Left lung (tissue), 10 donors: ENCODE results near the gene MISP. TPM values are rescaled to one million over a fixed set of nuclear protein-coding genes. Genes with fewer than 3 reads are reported as not detected.

Experiments used
- ATAC-seq: fragments of 200-7000 bp; cut with Tn5 transposase; one replicate; pipeline ENCODE4 v1.9.1; 2020; ENCODE audit warnings: moderate library complexity
- DNase-seq, 4 donors: peaks; one replicate each; pipeline ENCODE4 v3.0.0-alpha.2; 2013 to 2020
- H3K27ac ChIP-seq, 2 donors: fragments of 200-600 bp; sonication (generic) in 1 of 2; one replicate each; pipeline versions ENCODE4 v1.5.0 to v1.8.0; 2020 to 2021
- H3K27me3 ChIP-seq, 2 donors: fragments of 200-600 bp; sonication (generic) in 1 of 2; one replicate each; pipeline versions ENCODE4 v1.5.0 to v1.8.0; 2020 to 2021
- H3K36me3 ChIP-seq, 2 donors: fragments of 200-600 bp; sonication (generic) in 1 of 2; one replicate each; pipeline versions ENCODE4 v1.5.0 to v1.8.0; 2020 to 2021
- H3K4me1 ChIP-seq, 2 donors: fragments of 200-600 bp; one replicate each; pipeline ENCODE4 v1.8.0; 2021
- H3K4me3 ChIP-seq, 2 donors: fragments of 200-600 bp; sonication (generic) in 1 of 2; one replicate each; pipeline versions ENCODE4 v1.5.0 to v1.8.0; 2020 to 2021; ENCODE audit warnings: mild to moderate bottlenecking in 1 of 2
- H3K9me3 ChIP-seq, 2 donors: fragments of 200-600 bp; sonication (generic) in 1 of 2; one replicate each; pipeline versions ENCODE4 v1.5.0 to v1.8.0; 2020 to 2021
- intact Hi-C, 2 donors: fragments of 100-400 bp; cut with DNase I; formaldehyde crosslinking; loops; one replicate each; pipeline versions ENCODE4 v1.11.2 to v1.14.2; 2022
- polyA plus RNA-seq, 6 donors: library from polyadenylated mRNA; unstranded; fragments of 120-200 nt; gene quantifications; one replicate each; pipeline ENCODE4 v1.2.1, GENCODE V29; 2013; ENCODE audit not compliant: insufficient read length in 6 of 6
- total RNA-seq, 2 donors: library from RNA; stranded (reverse); fragmentation: NEBNext Ultra II Directional; extraction: Animal tissue kit (Norgen Biotek cat#: 25700); gene quantifications; one replicate each; pipeline ENCODE4 v1.2.1, GENCODE V29; 2021
- TF ChIP-seq, protein P1 (sequence below), 2 donors: fragments of 200-600 bp; sonication (generic) in 1 of 2; IDR thresholded peaks; one replicate each; pipeline versions ENCODE4 v1.5.0 to v1.8.0; 2021; ENCODE audit warnings: antibody characterized with exemption in 2 of 2
- donor health status: DM: no; HTN: yes; CAD: no.
- donor health status: DM: no; HTN: no; CAD: no.

Gene MISP
- total and polyA plus RNA-seq, 8 donors = 5.8 to 44.0 (median 13.2) TPM

DNA sequence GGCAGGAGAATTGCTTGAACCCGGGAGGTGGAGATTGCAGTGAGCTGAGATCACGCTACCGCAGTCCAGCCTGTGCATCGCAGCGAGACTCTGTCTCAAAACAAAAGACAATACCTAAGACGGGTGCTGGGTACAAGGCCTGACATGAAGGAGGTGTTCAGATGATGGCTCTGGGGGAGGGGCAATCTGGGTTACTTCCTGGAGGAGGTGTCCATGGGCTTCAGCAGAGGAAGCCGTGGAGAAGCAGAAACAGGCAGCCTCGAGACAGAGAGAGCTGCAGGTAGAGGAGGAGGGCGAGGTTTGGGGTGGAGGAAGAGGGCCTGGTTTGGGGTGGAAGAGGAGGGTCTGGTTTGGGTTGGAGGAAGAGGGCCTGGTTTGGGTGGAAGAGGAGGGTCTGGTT is 3.6 kb downstream of the MISP start:
- Histone ChIP-seq H3K27ac (no peak overlapping the region), H3K36me3 (peaks cover 0 to 8% of the 10 kb centered on the region in 2 donors), H3K4me3 (no peak overlapping the region), H3K9me3 (peaks cover 0 to 14% of the 10 kb centered on the region in 2 donors), H3K27me3 (peaks cover 0 to 29% of the 10 kb centered on the region in 2 donors), H3K4me1 (peaks cover 0 to 10% of the 10 kb centered on the region in 2 donors)
- no peak for ATAC-seq
- DNase-seq = no peak
- intact Hi-C loops = no loop called here
- TF ChIP-seq, protein P1, sequence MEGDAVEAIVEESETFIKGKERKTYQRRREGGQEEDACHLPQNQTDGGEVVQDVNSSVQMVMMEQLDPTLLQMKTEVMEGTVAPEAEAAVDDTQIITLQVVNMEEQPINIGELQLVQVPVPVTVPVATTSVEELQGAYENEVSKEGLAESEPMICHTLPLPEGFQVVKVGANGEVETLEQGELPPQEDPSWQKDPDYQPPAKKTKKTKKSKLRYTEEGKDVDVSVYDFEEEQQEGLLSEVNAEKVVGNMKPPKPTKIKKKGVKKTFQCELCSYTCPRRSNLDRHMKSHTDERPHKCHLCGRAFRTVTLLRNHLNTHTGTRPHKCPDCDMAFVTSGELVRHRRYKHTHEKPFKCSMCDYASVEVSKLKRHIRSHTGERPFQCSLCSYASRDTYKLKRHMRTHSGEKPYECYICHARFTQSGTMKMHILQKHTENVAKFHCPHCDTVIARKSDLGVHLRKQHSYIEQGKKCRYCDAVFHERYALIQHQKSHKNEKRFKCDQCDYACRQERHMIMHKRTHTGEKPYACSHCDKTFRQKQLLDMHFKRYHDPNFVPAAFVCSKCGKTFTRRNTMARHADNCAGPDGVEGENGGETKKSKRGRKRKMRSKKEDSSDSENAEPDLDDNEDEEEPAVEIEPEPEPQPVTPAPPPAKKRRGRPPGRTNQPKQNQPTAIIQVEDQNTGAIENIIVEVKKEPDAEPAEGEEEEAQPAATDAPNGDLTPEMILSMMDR (IDR thresholded peaks at IDR 0.05) = no peak

DNA sequence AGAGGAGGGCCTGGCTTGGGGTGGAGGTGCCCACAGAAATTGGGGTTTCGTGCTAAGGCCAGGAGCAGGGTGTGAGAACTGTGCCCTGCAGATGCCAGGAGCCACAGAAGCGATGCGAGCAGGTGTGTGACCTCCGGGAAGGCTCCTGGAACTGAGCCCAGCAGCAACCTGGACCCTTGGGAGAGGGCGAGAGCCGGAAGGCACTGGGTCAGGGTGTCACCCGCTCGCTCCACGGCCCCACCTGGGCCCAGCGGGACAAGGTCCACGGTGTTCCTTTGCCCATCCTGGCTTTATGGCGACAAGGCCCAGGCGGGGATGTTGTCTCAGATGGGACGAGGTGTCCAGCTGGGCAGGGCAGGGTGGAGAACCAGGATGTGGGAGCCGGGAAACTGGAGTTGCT is 4.2 kb downstream of the MISP start:
- Histone ChIP-seq H3K36me3 (peaks cover 0 to 8% of the 10 kb centered on the region in 2 donors), H3K9me3 (peaks cover 0 to 14% of the 10 kb centered on the region in 2 donors), H3K27me3 (peaks cover 0 to 29% of the 10 kb centered on the region in 2 donors), H3K4me3 (no peak overlapping the region), H3K27ac (no peak overlapping the region), H3K4me1 (peaks cover 0 to 10% of the 10 kb centered on the region in 2 donors)
- DNase-seq = no peak
- intact Hi-C loops = no loop called here
- no peak for ATAC-seq
- TF ChIP-seq, protein P1 (IDR thresholded peaks at IDR 0.05) = no peak

DNA sequence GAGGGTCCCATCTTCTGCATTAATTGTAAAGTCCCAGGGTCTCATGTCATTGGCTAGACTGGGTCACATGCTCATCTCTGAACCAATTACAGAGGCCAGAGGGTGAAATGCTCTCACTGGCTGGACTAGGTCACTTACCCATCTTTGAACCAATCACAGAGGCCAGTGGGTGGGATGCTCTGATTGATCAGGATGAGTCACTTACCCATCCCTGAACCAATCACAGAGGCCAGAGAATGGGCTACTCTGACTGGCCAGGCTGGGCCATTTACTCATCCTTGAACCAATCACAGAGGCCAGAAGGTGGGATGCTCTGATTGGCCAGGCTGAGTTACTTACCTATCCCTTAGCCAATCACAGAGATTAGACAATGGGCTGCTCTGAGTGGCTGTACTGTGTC is 5.3 kb downstream of the MISP start:
- no peak overlapping the region for H3K4me3 ChIP-seq
- H3K9me3 ChIP-seq = peaks cover 0 to 14% of the 10 kb centered on the region in 2 donors
- DNase-seq (no peak), ATAC-seq (no peak)
- TF ChIP-seq, protein P1 (IDR thresholded peaks at IDR 0.05) = no peak
- peaks cover 0 to 19% of the 10 kb centered on the region in 2 donors for H3K27me3 ChIP-seq
- intact Hi-C loops = no loop called here
- H3K27ac ChIP-seq = no peak overlapping the region
- H3K36me3 ChIP-seq = peaks cover 0 to 8% of the 10 kb centered on the region in 2 donors
- H3K4me1 ChIP-seq = peaks cover 0 to 6% of the 10 kb centered on the region in 2 donors

DNA sequence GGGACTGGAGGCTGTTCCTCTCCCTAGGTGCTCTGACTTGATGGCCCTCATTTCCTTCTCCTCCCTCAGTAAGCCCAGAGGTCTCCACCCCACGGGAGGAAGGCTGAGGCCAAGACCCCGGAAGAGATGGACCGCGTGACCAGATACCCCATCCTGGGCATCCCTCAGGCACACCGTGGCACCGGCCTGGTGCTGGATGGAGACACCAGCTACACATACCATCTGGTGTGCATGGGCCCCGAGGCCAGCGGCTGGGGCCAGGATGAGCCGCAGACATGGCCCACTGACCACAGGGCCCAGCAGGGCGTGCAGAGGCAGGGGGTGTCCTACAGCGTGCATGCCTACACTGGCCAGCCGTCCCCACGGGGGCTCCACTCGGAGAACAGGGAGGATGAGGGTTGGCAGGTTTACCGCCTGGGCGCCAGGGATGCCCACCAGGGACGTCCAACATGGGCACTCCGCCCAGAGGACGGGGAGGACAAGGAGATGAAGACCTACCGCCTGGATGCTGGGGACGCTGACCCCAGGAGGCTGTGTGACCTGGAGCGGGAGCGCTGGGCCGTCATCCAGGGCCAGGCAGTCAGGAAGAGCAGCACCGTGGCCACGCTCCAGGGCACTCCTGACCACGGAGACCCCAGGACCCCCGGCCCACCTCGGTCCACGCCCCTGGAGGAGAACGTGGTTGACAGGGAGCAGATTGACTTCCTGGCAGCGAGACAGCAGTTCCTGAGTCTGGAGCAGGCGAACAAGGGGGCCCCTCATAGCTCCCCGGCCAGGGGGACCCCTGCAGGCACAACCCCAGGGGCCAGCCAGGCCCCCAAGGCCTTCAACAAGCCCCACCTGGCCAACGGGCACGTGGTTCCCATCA is 6.1 kb downstream of the MISP start:
- Histone ChIP-seq H3K4me1 (no peaks in the 10 kb centered on the region), H3K4me3 (no peak overlapping the region), H3K9me3 (peaks cover 0 to 14% of the 10 kb centered on the region in 2 donors), H3K27me3 (peaks cover 0 to 12% of the 10 kb centered on the region in 2 donors), H3K36me3 (peaks cover 0 to 8% of the 10 kb centered on the region in 2 donors), H3K27ac (no peak overlapping the region)
- intact Hi-C loops = no loop called here
- ATAC-seq (no peak), DNase-seq (no peak)
- TF ChIP-seq, protein P1 (IDR thresholded peaks at IDR 0.05) = no peak

DNA sequence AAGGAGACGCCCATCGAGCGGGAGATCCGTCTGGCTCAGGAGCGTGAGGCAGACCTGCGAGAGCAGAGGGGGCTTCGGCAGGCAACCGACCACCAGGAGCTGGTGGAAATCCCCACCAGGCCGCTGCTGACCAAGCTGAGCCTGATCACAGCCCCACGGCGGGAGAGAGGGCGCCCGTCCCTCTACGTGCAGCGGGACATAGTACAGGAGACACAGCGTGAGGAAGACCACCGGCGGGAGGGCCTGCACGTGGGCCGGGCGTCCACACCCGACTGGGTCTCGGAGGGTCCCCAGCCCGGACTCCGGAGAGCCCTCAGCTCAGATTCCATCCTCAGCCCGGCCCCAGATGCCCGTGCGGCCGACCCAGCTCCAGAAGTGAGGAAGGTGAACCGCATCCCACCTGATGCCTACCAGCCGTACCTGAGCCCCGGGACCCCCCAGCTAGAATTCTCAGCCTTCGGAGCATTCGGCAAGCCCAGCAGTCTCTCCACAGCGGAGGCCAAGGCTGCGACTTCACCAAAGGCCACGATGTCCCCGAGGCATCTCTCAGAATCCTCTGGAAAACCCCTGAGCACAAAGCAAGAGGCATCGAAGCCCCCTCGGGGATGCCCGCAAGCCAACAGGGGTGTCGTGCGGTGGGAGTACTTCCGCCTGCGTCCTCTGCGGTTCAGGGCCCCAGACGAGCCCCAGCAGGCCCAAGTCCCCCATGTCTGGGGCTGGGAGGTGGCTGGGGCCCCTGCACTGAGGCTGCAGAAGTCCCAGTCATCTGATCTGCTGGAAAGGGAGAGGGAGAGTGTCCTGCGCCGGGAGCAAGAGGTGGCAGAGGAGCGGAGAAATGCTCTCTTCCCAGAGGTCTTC is 7.1 kb downstream of the MISP start:
- DNase-seq = no peak
- H3K4me1 ChIP-seq = no peaks in the 10 kb centered on the region
- no peak overlapping the region for H3K27ac ChIP-seq
- peaks cover 0 to 2% of the 10 kb centered on the region in 2 donors for H3K27me3 ChIP-seq
- intact Hi-C loops = no loop called here
- H3K4me3 ChIP-seq = no peak overlapping the region
- no peak for ATAC-seq
- peaks cover 0 to 8% of the 10 kb centered on the region in 2 donors for H3K36me3 ChIP-seq
- H3K9me3 ChIP-seq = peaks cover 0 to 14% of the 10 kb centered on the region in 2 donors
- TF ChIP-seq, protein P1 (IDR thresholded peaks at IDR 0.05) = no peak
